GM19193 (cell line): Measurements from ENCODE around the gene TRMT1.

Experiments used
- POLR2A ChIP-seq: IDR thresholded peaks from 4 replicates; pipeline ENCODE4 v1.6.1; 2011; ENCODE audit not compliant: insufficient read depth, insufficient read length; ENCODE audit errors: extremely low read depth

The TRMT1 gene

GRCh38 chr19:13068085-13068846, 48.3 kb downstream of the TRMT1 start:
- TF ChIP-seq POLR2A = no peak

DNA sequence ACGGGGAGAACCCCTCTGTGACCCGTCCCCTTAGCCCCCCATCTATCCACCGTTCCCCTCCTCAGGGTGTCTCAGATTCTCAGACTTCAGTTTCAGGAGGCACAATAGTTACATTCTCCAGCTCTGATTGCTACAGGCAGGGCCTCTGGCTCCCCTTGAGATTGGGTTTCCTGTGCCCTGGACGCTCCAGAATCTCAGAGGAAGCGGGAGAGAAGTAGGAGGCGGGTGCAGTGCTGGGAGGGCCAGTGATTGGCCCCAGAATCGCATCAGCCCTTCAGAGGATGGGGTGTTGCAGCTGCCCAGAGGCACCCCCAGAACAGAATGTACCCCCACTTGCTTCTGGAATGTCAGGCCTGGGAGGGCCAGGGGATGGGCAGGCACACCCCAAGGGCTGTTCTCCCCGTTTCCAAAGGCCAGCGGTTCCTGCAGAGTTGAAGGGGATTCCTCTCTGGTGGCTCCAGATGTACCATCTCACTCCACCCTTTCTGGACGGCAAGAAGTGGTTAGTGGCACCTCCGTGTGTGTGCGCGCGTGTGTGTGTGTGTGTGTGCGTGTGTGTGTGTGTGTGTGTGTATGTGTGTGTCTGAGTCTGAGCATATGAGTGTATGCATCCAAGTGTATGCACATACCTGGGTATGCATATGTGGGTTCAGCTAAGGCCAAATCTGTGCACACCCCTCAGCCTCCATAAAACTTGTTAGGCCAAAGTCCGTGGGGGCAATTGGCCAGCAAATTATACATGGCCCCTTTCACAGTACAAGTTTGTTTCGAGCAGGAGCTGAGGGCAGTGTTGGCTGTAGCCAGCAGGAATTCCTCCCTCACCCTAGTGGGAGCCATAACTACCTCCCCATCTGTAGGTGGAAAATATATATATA, 49.4 kb downstream of the TRMT1 start:
- no peak for TF ChIP-seq POLR2A

GRCh38 chr19:13066226-13066625, 50.3 kb downstream of the TRMT1 start:
- TF ChIP-seq POLR2A = no peak

- TF ChIP-seq POLR2A = no peak
These were observed 52.4 kb downstream of the TRMT1 start for GRCh38 chr19:13064092-13064489.

GRCh38 chr19:13063461-13064091, 53.0 kb downstream of the TRMT1 start:
- TF ChIP-seq POLR2A = no peak

DNA sequence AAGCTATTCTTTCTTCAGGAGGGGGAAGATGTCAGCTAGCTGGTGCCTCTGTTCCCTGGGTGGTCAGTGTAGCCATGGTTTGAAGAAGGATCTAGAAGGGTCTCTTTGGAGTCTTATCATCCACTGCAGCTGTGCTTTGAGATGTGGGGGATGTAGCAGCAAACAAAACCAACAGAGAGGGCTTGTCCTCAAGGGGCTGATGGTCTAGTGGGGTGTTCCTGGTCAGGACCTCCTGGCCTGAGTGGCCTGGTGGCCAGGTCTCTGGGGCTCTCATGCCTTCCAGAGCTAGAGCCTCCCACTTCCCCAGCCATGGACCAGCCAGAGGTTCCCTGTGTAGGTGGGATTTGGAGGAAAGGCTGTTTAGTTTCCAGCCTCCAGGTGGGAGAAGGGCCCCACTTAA, 54.2 kb downstream of the TRMT1 start:
- TF ChIP-seq POLR2A = no peak

GRCh38 chr19:13060964-13061927, 55.3 kb downstream of the TRMT1 start:
- TF ChIP-seq POLR2A = no peak

GRCh38 chr19:13060233-13060963, 56.1 kb downstream of the TRMT1 start:
- TF ChIP-seq POLR2A = no peak

DNA sequence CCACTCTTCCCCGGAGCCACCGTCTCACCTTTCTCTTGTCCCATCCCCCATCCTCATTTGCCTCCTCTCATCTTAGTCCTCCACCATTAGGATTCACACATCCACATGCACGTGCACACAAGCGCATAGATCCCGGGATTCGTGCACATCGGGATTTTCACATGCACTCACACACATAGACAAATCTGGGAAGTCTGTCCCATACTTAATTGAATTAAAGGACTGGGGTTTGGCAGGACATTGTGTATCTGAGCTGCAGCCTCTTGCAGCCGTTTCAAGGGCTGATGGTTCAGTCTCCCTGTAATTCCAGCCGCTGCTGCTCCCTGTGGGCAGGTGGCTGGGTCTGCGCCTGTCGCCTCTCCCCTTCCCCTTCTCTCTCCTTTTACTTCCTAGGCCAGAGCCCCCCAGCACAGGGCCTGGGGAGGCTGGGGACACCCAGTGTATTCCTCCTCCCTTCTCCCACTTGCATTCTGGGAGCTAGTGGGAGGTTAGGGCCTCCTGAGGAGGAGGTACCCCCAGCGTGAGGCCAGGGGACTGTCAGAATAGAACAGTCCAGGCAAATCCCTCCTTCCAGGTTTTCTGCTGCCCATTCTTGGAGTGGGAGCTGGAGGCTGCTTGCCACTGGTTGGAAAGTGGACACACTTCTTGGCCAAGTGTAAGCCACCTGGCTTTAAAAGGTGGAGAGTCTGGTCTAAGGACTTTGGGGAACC, 57.4 kb downstream of the TRMT1 start:
- no peak for TF ChIP-seq POLR2A

GRCh38 chr19:13057744-13058143, 58.8 kb downstream of the TRMT1 start:
- TF ChIP-seq POLR2A = no peak

GRCh38 chr19:13057147-13057572, 59.4 kb downstream of the TRMT1 start:
- no peak for TF ChIP-seq POLR2A

DNA sequence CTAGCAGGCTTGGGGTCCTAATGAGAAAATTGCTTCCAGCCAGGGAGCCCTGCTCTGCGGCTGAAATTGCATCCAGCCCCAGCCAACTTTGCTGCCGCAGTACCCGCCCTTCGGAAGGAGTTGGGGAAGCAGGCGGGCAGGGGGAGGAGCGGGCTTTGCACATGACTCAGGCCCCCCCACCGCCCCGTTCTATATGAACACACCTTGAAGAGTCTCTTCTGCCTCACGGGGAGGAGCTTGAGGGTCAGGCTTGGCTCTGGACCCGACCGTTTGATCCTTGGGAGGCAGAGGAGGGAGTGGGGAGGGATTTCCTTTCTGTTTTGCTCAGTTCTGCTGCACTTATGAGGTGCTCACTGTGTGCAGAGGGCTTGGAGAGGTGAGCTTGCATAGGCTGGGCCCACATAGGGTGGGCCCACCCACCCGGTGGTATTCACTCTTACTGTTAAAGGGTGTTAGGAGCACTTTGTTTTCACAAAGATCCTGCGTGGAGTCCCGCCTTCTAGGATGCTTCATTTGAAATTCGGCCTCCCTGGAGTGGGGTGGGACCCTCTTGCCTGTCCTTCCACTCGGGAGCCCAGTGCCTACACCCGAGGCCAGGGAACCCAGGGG, 60.4 kb downstream of the TRMT1 start:
- TF ChIP-seq POLR2A = no peak

GRCh38 chr19:13055213-13056051, 61.1 kb downstream of the TRMT1 start:
- TF ChIP-seq POLR2A = no peak
